Adipocyte (in vitro differentiated cells): ENCODE data around the gene SKI.

Experiments
- DNase-seq: peaks from one replicate; pipeline ENCODE4 v3.0.0-alpha.2; 2015; ENCODE audit warnings: low read depth
- H3K27me3 ChIP-seq: replicated peaks from 2 replicates; pipeline ENCODE4 v1.7.0; 2013; ENCODE audit warnings: mild to moderate bottlenecking, low read length, moderate library complexity; ENCODE audit not compliant: control insufficient read depth, insufficient read depth
- H3K36me3 ChIP-seq: 2 replicates; pipeline ENCODE4 v1.7.0; 2013; ENCODE audit warnings: low read length, mild to moderate bottlenecking, moderate library complexity; ENCODE audit not compliant: control insufficient read depth, insufficient read depth, severe bottlenecking
- H3K4me1 ChIP-seq: 2 replicates; pipeline ENCODE4 v1.7.0; 2013; ENCODE audit warnings: mild to moderate bottlenecking, low read length, moderate library complexity; ENCODE audit not compliant: control insufficient read depth, insufficient read depth
- H3K4me3 ChIP-seq: 2 replicates; pipeline ENCODE4 v1.7.0; 2013; ENCODE audit warnings: mild to moderate bottlenecking, low read length, moderate library complexity
- H3K9ac ChIP-seq: 2 replicates; pipeline ENCODE4 v1.7.0; 2013; ENCODE audit warnings: mild to moderate bottlenecking, low read length, moderate library complexity
- H3K9me3 ChIP-seq: 2 replicates; pipeline ENCODE4 v1.7.0; 2013; ENCODE audit warnings: mild to moderate bottlenecking, low read length, moderate library complexity; ENCODE audit not compliant: control insufficient read depth

The SKI gene

GRCh38 chr1:2233468-2233867 lies 5.3 kb downstream of the SKI start:
- H3K36me3 ChIP-seq: no peaks in the 10 kb centered on the region
- H3K4me1 ChIP-seq: peaks cover 64% of the 10 kb centered on the region
- H3K27me3 ChIP-seq: no peaks in the 10 kb centered on the region
- DNase-seq: peak; percentile 31
- peak overlapping the region; percentile 92 for H3K4me3 ChIP-seq
- peak overlapping the region; percentile 90 for H3K9ac ChIP-seq
- no peaks in the 10 kb centered on the region for H3K9me3 ChIP-seq

DNA sequence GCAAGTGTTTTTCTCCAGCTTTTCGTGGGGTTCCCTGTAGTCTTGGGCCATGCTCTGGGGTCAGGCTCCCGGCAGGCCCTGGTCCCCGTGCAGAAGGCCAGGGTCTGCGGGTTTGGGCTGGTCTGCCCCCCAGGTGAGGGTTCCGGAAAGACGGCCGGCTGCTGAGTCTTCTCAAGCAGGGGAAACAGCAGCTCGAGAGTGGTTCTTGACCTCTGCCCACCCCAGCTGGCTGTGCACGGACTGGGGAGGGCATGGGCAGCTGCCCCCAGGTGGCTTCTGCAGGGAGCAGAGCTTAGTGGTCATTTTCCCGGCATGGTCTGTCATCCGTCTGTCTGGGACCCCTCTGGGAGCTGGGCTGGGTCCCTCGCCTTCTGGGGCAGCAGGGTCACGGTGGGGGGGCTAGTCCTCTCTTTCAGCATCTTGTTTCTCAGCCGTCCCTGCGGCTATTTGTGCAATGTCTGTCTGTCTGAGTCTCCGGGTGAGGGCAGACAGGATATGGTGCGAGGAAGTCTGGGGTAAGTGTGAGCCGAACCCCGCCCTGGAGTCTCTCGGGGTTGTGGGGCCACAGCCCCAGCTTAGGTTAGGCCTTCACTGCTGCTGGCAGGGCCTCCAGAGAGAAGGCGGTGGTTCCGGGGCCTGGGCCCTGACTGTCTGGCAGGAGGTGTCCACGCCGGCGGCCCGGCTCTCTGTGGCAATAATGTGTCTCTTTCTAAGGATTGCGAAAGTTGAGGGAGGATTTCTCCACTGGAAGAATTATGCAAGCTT lies 6.1 kb downstream of the SKI start:
- H3K9me3 ChIP-seq: no peaks in the 10 kb centered on the region
- peaks cover 71% of the 10 kb centered on the region for H3K4me1 ChIP-seq
- H3K36me3 ChIP-seq: no peaks in the 10 kb centered on the region
- peak overlapping the region; percentile 90 for H3K9ac ChIP-seq
- H3K4me3 ChIP-seq: peak overlapping the region; percentile 92
- no peaks in the 10 kb centered on the region for H3K27me3 ChIP-seq
- peak; percentile 98 for DNase-seq

GRCh38 chr1:2234762-2235113 lies 6.6 kb downstream of the SKI start:
- peak overlapping the region; percentile 63 for H3K9ac ChIP-seq
- H3K4me3 ChIP-seq: peak overlapping the region; percentile 29
- DNase-seq: no peak
- H3K27me3 ChIP-seq: no peaks in the 10 kb centered on the region
- H3K36me3 ChIP-seq: no peaks in the 10 kb centered on the region
- H3K4me1 ChIP-seq: peaks cover 77% of the 10 kb centered on the region
- H3K9me3 ChIP-seq: no peaks in the 10 kb centered on the region

GRCh38 chr1:2235300-2235998 lies 7.3 kb downstream of the SKI start:
- H3K9me3 ChIP-seq: no peaks in the 10 kb centered on the region
- DNase-seq: no peak
- H3K9ac ChIP-seq: peak overlapping the region; percentile 63
- no peaks in the 10 kb centered on the region for H3K27me3 ChIP-seq
- peaks cover 84% of the 10 kb centered on the region for H3K4me1 ChIP-seq
- H3K4me3 ChIP-seq: peak overlapping the region; percentile 29
- no peaks in the 10 kb centered on the region for H3K36me3 ChIP-seq

GRCh38 chr1:2236695-2237677 lies 8.9 kb downstream of the SKI start:
- H3K9ac ChIP-seq: peak overlapping the region; percentile 45
- H3K27me3 ChIP-seq: no peaks in the 10 kb centered on the region
- no peak for DNase-seq
- H3K4me3 ChIP-seq: no peak overlapping the region
- peaks cover 4% of the 10 kb centered on the region for H3K36me3 ChIP-seq
- H3K9me3 ChIP-seq: no peaks in the 10 kb centered on the region
- H3K4me1 ChIP-seq: peaks cover 85% of the 10 kb centered on the region

GRCh38 chr1:2237773-2238172 lies 9.7 kb downstream of the SKI start:
- no peak overlapping the region for H3K4me3 ChIP-seq
- H3K27me3 ChIP-seq: no peaks in the 10 kb centered on the region
- peak overlapping the region; percentile 45 for H3K9ac ChIP-seq
- DNase-seq: no peak
- H3K36me3 ChIP-seq: peaks cover 4% of the 10 kb centered on the region
- peaks cover 86% of the 10 kb centered on the region for H3K4me1 ChIP-seq
- no peaks in the 10 kb centered on the region for H3K9me3 ChIP-seq

DNA sequence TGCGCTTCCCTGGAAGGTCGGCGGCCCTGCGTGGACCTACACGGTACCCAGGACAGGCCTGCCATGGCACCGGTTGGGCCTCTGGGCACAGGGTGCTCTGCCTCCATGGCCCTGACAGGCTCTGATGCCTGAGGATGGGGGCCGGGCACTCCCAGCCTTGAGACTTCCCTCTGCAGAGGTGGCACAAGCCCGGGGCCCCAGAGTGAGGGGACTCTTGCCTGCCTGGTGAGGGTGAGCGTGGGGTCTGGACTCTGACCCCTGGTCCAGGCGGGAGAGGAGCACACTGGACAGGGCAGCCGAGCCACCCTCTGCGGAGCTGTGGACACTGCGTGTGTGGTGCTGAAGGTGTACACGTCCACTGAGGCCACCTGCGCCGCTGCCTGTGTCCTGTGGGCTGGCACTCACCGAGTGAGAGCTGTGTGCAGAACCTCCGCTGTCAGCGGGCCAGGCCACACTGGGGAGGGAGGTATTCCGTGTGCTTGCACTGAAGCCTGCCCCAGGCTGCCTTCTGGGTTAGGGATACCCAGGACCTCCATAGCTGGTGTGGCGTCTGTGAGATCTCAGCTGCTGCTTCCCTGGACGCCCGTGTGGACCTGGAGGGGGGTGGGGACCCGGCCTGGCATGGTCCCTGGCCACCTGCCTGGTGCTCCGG lies 10.4 kb downstream of the SKI start:
- no peak overlapping the region for H3K4me3 ChIP-seq
- H3K4me1 ChIP-seq: peaks cover 86% of the 10 kb centered on the region
- H3K9me3 ChIP-seq: no peaks in the 10 kb centered on the region
- peak overlapping the region; percentile 45 for H3K9ac ChIP-seq
- H3K36me3 ChIP-seq: peaks cover 4% of the 10 kb centered on the region
- no peaks in the 10 kb centered on the region for H3K27me3 ChIP-seq
- DNase-seq: no peak

DNA sequence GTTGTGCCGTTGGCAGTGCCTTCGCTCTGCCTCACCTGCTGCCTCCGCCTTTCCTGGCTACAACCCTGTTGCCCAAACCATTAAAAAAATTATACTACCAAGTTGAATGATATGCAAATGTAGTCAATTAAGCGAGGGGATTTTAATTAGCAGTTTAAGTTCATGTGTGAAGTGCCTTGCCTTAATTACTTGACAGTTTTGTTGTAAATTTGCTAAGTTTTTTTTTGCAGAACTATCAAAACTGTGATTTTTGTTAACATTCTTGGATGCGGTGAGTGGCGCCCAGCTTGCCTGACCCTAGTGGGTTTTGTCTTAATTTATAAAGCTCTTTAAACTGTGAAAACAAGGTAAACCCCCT lies 10.9 kb downstream of the SKI start:
- DNase-seq: no peak
- Histone ChIP-seq H3K9ac (no peak overlapping the region), H3K4me1 (peaks cover 84% of the 10 kb centered on the region), H3K9me3 (no peaks in the 10 kb centered on the region), H3K27me3 (no peaks in the 10 kb centered on the region), H3K36me3 (peaks cover 4% of the 10 kb centered on the region), H3K4me3 (no peak overlapping the region)

DNA sequence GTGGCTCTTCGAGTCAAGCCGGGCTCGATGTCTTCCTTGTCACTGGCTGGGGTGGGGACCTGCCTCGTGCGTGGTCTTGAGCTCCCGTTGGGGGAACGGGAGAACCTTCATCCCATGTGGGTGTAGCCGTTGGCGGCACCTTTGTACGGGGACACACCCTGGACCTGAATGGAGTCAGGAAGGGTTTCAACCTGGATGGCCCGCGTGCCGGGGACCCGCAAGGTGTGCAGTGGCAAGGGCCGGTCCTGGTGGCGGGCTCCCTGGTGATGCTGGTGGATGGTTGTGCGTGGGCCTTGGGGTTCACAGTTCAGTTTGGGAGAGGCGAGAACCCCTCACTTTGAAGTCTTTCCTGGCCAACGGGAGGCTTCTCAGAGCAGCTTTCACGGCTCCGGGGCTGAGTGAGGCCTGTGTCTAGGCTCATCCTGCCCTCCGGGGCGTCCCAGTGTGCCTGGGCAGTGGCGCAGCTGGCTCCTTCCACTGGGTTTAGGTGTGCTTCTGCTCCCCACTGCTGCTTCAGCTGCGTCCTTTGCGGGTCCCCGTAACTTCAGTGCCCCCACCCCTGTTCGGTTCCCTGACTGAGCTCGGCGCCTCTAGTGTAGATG lies 11.4 kb downstream of the SKI start:
- DNase-seq: no peak
- Histone ChIP-seq H3K27me3 (no peaks in the 10 kb centered on the region), H3K36me3 (peaks cover 4% of the 10 kb centered on the region), H3K4me3 (no peak overlapping the region), H3K4me1 (peaks cover 82% of the 10 kb centered on the region), H3K9ac (peak overlapping the region; percentile 56), H3K9me3 (no peaks in the 10 kb centered on the region)

- DNase-seq: peak; percentile 61
- Histone ChIP-seq H3K36me3 (peaks cover 4% of the 10 kb centered on the region), H3K9ac (peak overlapping the region; percentile 56), H3K4me3 (no peak overlapping the region), H3K27me3 (no peaks in the 10 kb centered on the region), H3K4me1 (peaks cover 73% of the 10 kb centered on the region), H3K9me3 (no peaks in the 10 kb centered on the region)
Measured at GRCh38 chr1:2240270-2241156, 12.4 kb downstream of the SKI start.
